Mucosa of rectum (tissue), 2 donors: ENCODE results near the gene MTAP.

Source experiments
- H3K27ac ChIP-seq, 2 donors: one replicate each; pipeline ENCODE4 v1.7.0; 2013; ENCODE audit warnings: inconsistent platforms in 2 of 2, low read depth in 2 of 2, low read length in 2 of 2
- H3K27me3 ChIP-seq, 2 donors: one replicate each; pipeline ENCODE4 v1.7.0; 2013; ENCODE audit warnings: low read length in 2 of 2; ENCODE audit not compliant: control insufficient read depth in 2 of 2, insufficient read depth in 2 of 2
- H3K36me3 ChIP-seq, 2 donors: one replicate each; pipeline ENCODE4 v1.7.0; 2013; ENCODE audit warnings: low read length in 2 of 2; ENCODE audit not compliant: control insufficient read depth in 2 of 2, insufficient read depth in 2 of 2
- H3K4me1 ChIP-seq, 2 donors: one replicate each; pipeline ENCODE4 v1.7.0; 2013; ENCODE audit warnings: low read length in 2 of 2, mild to moderate bottlenecking in 1 of 2; ENCODE audit not compliant: control insufficient read depth in 2 of 2, insufficient read depth in 2 of 2
- H3K4me3 ChIP-seq, 2 donors: one replicate each; pipeline ENCODE4 v1.7.0; 2013; ENCODE audit warnings: low read length in 2 of 2
- H3K9ac ChIP-seq, 2 donors: one replicate each; pipeline ENCODE4 v1.7.0; 2013; ENCODE audit warnings: low read length in 2 of 2, low read depth in 1 of 2, mild to moderate bottlenecking in 1 of 2
- H3K9me3 ChIP-seq, 2 donors: one replicate each; pipeline ENCODE4 v1.7.0; 2013; ENCODE audit warnings: low read length in 2 of 2; ENCODE audit not compliant: control insufficient read depth in 2 of 2
- donor health status: healthy.
- donor health status: Normal muscosa, but diverticular disease.

Gene MTAP

GRCh38 chr9:21803649-21804048 lies 1.2 kb downstream of the MTAP start:
- H3K4me3 ChIP-seq: peak overlapping the region; percentile 85 to 87
- peaks cover 5 to 12% of the 10 kb centered on the region in 2 donors for H3K4me1 ChIP-seq
- no peaks in the 10 kb centered on the region for H3K9me3 ChIP-seq
- no peaks in the 10 kb centered on the region for H3K27me3 ChIP-seq
- peaks cover 1 to 4% of the 10 kb centered on the region in 2 donors for H3K36me3 ChIP-seq
- peak overlapping the region; percentile 72 to 82 for H3K27ac ChIP-seq
- H3K9ac ChIP-seq: peak overlapping the region; percentile 71 to 76

- H3K9ac ChIP-seq: no peak overlapping the region
- peak overlapping the region in 1 of 2 donors; percentile 87 for H3K4me3 ChIP-seq
These were observed 1.9 kb downstream of the MTAP start for GRCh38 chr9:21804331-21804730.

GRCh38 chr9:21804791-21805190 lies 2.4 kb downstream of the MTAP start:
- H3K4me1 ChIP-seq: peaks cover 5 to 12% of the 10 kb centered on the region in 2 donors
- H3K4me3 ChIP-seq: no peak overlapping the region
- H3K9me3 ChIP-seq: no peaks in the 10 kb centered on the region
- H3K27me3 ChIP-seq: no peaks in the 10 kb centered on the region
- H3K36me3 ChIP-seq: peaks cover 3 to 4% of the 10 kb centered on the region in 2 donors
- H3K27ac ChIP-seq: no peak overlapping the region
- H3K9ac ChIP-seq: no peak overlapping the region

More at GRCh38 chr9:21804331-21804730, 1.9 kb downstream of the MTAP start:
- H3K36me3 ChIP-seq: peaks cover 3 to 4% of the 10 kb centered on the region in 2 donors
- H3K4me1 ChIP-seq: peaks cover 5 to 12% of the 10 kb centered on the region in 2 donors
- no peaks in the 10 kb centered on the region for H3K9me3 ChIP-seq
- no peak overlapping the region for H3K27ac ChIP-seq
- no peaks in the 10 kb centered on the region for H3K27me3 ChIP-seq

DNA sequence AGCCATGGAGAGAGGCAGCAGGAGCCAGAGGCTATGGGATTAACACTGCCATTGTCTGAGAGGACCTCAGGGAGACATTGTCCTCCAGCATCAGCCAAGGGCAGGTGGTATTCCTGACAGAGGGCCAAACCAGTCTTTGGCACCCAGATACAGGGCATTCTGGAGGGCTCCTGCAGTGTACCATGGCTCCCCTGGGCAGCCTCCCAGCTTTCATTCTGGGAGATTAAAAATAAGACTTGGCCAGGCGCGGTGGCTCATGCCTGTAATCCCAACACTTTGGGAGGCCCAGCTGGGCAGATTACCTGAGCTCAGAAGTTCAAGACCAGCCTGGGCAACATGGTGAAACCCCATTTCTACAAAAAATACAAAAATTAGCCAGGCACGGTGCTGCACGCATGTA lies 4.2 kb downstream of the MTAP start:
- Histone ChIP-seq H3K9ac (no peak overlapping the region), H3K36me3 (peaks cover 7 to 9% of the 10 kb centered on the region in 2 donors), H3K27me3 (no peaks in the 10 kb centered on the region), H3K4me3 (no peak overlapping the region), H3K27ac (no peak overlapping the region), H3K9me3 (no peaks in the 10 kb centered on the region), H3K4me1 (peaks cover 4 to 11% of the 10 kb centered on the region in 2 donors)

DNA sequence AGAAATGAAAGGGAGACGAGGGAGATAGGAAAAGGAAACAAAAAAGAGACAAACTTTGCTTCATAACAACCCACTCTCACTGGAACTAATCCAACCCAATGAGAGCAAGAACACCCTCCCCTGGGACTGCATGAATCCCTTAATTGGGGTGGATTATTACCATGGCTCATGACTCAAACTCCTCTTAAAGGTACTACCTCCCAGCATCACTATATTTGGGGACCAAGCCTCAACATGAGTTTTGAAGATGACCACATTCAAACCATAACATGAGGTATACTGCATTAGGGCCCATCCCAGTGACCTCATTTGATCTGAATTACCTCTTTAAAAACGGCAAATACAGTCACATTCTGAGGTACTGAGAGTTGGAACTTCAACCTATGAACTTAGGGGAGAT lies 8.0 kb downstream of the MTAP start:
- peaks cover 0 to 2% of the 10 kb centered on the region in 2 donors for H3K4me1 ChIP-seq
- H3K36me3 ChIP-seq: peaks cover 3 to 11% of the 10 kb centered on the region in 2 donors
- no peak overlapping the region for H3K27ac ChIP-seq
- H3K9ac ChIP-seq: no peak overlapping the region
- H3K9me3 ChIP-seq: no peaks in the 10 kb centered on the region
- H3K4me3 ChIP-seq: no peak overlapping the region
- no peaks in the 10 kb centered on the region for H3K27me3 ChIP-seq

DNA sequence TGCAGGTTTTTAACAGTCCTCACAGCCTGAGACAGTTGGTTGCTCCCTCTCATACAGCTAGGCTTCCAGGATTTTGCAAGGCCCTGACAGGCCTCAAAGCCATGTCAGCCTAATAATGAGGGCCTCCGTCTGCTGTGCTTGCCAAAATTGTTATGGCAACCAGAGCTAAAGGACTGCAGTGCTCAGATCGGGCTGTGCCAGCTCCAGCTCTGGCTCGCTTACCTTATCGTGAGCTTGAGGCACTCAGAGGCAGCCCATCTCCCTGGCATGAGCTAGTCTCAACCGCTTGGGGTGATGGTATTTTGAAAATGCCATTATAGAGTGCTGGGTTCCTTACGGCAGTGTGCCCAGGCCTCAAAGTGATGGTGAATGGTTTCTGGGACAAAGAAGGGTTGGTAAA lies 8.4 kb downstream of the MTAP start:
- no peaks in the 10 kb centered on the region for H3K9me3 ChIP-seq
- peaks cover 7 to 15% of the 10 kb centered on the region in 2 donors for H3K36me3 ChIP-seq
- no peak overlapping the region for H3K4me3 ChIP-seq
- no peak overlapping the region for H3K9ac ChIP-seq
- no peak overlapping the region for H3K27ac ChIP-seq
- peaks cover 0 to 2% of the 10 kb centered on the region in 2 donors for H3K4me1 ChIP-seq
- H3K27me3 ChIP-seq: no peaks in the 10 kb centered on the region

GRCh38 chr9:21811914-21812313 lies 9.5 kb downstream of the MTAP start:
- peaks cover 11 to 22% of the 10 kb centered on the region in 2 donors for H3K36me3 ChIP-seq
- H3K9me3 ChIP-seq: no peaks in the 10 kb centered on the region
- H3K9ac ChIP-seq: no peak overlapping the region
- peaks cover 0 to 2% of the 10 kb centered on the region in 2 donors for H3K4me1 ChIP-seq
- H3K27ac ChIP-seq: no peak overlapping the region
- no peak overlapping the region for H3K4me3 ChIP-seq
- H3K27me3 ChIP-seq: no peaks in the 10 kb centered on the region

DNA sequence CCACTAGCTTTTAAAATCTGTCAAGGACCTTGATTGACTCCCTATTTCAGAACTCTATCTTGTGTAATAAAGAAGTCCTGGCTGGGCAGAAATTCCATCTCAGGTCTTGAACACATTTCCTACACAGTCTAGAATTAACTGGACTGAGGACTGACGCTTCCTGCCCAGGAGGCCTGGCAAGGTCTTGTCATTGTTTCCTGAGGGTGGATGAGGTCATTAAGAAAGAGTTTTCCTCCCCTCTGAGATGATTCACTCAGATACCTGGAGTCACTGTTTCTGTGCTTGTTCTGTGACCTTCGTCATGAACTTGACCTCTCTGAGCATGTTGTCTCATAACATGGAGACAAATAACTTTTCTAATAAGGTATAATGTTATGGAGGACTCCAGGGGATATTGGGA lies 10.0 kb downstream of the MTAP start:
- Histone ChIP-seq H3K9me3 (no peaks in the 10 kb centered on the region), H3K9ac (no peak overlapping the region)

GRCh38 chr9:21812946-21813568 lies 10.6 kb downstream of the MTAP start:
- Histone ChIP-seq H3K4me3 (no peak overlapping the region), H3K36me3 (peaks cover 11 to 33% of the 10 kb centered on the region in 2 donors), H3K9ac (no peak overlapping the region), H3K27ac (no peak overlapping the region), H3K4me1 (peaks cover 0 to 2% of the 10 kb centered on the region in 2 donors), H3K27me3 (no peaks in the 10 kb centered on the region), H3K9me3 (no peaks in the 10 kb centered on the region)

More for the DNA sequence above, 10.0 kb downstream of the MTAP start:
- H3K4me3 ChIP-seq: no peak overlapping the region
- H3K36me3 ChIP-seq: peaks cover 11 to 27% of the 10 kb centered on the region in 2 donors
- peaks cover 0 to 2% of the 10 kb centered on the region in 2 donors for H3K4me1 ChIP-seq
- no peaks in the 10 kb centered on the region for H3K27me3 ChIP-seq
- no peak overlapping the region for H3K27ac ChIP-seq

GRCh38 chr9:21813575-21814473 lies 11.4 kb downstream of the MTAP start:
- Histone ChIP-seq H3K4me1 (peaks cover 0 to 2% of the 10 kb centered on the region in 2 donors), H3K27ac (no peak overlapping the region), H3K4me3 (no peak overlapping the region), H3K27me3 (no peaks in the 10 kb centered on the region), H3K36me3 (peaks cover 13 to 37% of the 10 kb centered on the region in 2 donors), H3K9ac (no peak overlapping the region), H3K9me3 (no peaks in the 10 kb centered on the region)
